Retinal pigment epithelial cell (primary cell): ENCODE measurements around the gene CREG2.

ENCODE experiments used
- DNase-seq: peaks from one replicate; pipeline ENCODE4 v3.0.0-alpha.2; 2010; ENCODE audit warnings: low read depth
- H3K4me3 ChIP-seq: 2 replicates; pipeline ENCODE4 v1.5.1; 2011; ENCODE audit warnings: mild to moderate bottlenecking, low read length, control low read depth, moderate library complexity
- CTCF ChIP-seq: conservative IDR thresholded peaks from 2 replicates; pipeline ENCODE4 v1.5.1; 2011; ENCODE audit warnings: low read depth, low read length, control low read depth, inconsistent platforms

CREG2 gene

GRCh38 chr2:101339266-101339880 is 47.9 kb downstream of the CREG2 start:
- DNase-seq: no peak
- H3K4me3 ChIP-seq: no peak overlapping the region
- TF ChIP-seq CTCF: no peak

GRCh38 chr2:101337877-101338276 is 49.4 kb downstream of the CREG2 start:
- no peak for TF ChIP-seq CTCF
- H3K4me3 ChIP-seq: no peak overlapping the region
- DNase-seq: no peak

- TF ChIP-seq CTCF: no peak
- H3K4me3 ChIP-seq: no peak overlapping the region
- no peak for DNase-seq
Observed at GRCh38 chr2:101332885-101333766, 54.2 kb downstream of the CREG2 start.

GRCh38 chr2:101331202-101331601 is 56.1 kb downstream of the CREG2 start:
- no peak for TF ChIP-seq CTCF
- DNase-seq: no peak
- H3K4me3 ChIP-seq: no peak overlapping the region

- DNase-seq: no peak
- no peak overlapping the region for H3K4me3 ChIP-seq
- no peak for TF ChIP-seq CTCF
Observed at GRCh38 chr2:101330253-101330933, 56.9 kb downstream of the CREG2 start.

GRCh38 chr2:101329026-101329425 is 58.3 kb downstream of the CREG2 start:
- no peak overlapping the region for H3K4me3 ChIP-seq
- no peak for TF ChIP-seq CTCF
- no peak for DNase-seq
